WTC11 (cell line): Measurements from ENCODE around the gene IL1RAPL1. TPM values are rescaled to one million over a fixed set of nuclear protein-coding genes. Genes with fewer than 3 reads are reported as not detected.

Experiments
- ATAC-seq: fragments of 200-7000 bp; cut with Tn5 transposase; 2 replicates; pipeline ENCODE4 v1.10.0; 2021; ENCODE audit warnings: mild to moderate bottlenecking, moderate library complexity
- CTCF ChIA-PET: fragments of 300-600 bp; sonication (Branson Sonifier 250); formaldehyde crosslinking; loops from one replicate; lab custom pipeline; 2021; ENCODE audit warnings: antibody characterized with exemption; lab: Charles Lee
- POLR2A ChIA-PET: fragments of 350-600 bp; sonication (Branson Sonifier 250); formaldehyde crosslinking; loops from one replicate; lab custom pipeline; 2021; ENCODE audit warnings: antibody characterized with exemption; lab: Charles Lee
- DNase-seq: peaks from one replicate; pipeline ENCODE4 v3.0.0; 2021; ENCODE audit warnings: low spot score
- H3K27ac Mint-ChIP-seq: 2 replicates; pipeline ENCODE4 v1.8.0; 2021; ENCODE audit warnings: mixed read lengths
- H3K27me3 Mint-ChIP-seq: 2 replicates; pipeline ENCODE4 v1.8.0; 2021; ENCODE audit warnings: low read depth, mild to moderate bottlenecking, moderate library complexity, mixed read lengths
- H3K36me3 Mint-ChIP-seq: 2 replicates; pipeline ENCODE4 v1.8.0; 2021; ENCODE audit warnings: mixed read lengths
- H3K4me1 Mint-ChIP-seq: 2 replicates; pipeline ENCODE4 v1.8.0; 2022; ENCODE audit warnings: mixed read lengths
- H3K4me3 Mint-ChIP-seq: 2 replicates; pipeline ENCODE4 v1.8.0; 2021; ENCODE audit warnings: mild to moderate bottlenecking, moderate library complexity, mixed read lengths
- H3K9me3 Mint-ChIP-seq: 2 replicates; pipeline ENCODE4 v1.8.0; 2021; ENCODE audit warnings: mixed read lengths
- CREB1 ChIP-seq: sonication (generic); formaldehyde crosslinking; IDR thresholded peaks from 2 replicates; pipeline ENCODE4 v1.8.0; 2023; ENCODE audit warnings: mild to moderate bottlenecking, missing genetic modification reagents
- EMX1 ChIP-seq: fragments of 250-450 bp; sonication (Bioruptor Pico); IDR thresholded peaks from 2 replicates; pipeline ENCODE4 v1.8.0; 2021; ENCODE audit warnings: mild to moderate bottlenecking
- GRHL2 ChIP-seq: fragments of 250-450 bp; sonication (Bioruptor Pico); IDR thresholded peaks from 2 replicates; pipeline ENCODE4 v1.8.0; 2022; ENCODE audit warnings: mild to moderate bottlenecking, moderate library complexity; ENCODE audit not compliant: insufficient replicate concordance, severe bottlenecking
- MYBL2 ChIP-seq: sonication (generic); formaldehyde crosslinking; IDR thresholded peaks from 2 replicates; pipeline ENCODE4 v1.8.1; 2023; ENCODE audit warnings: mild to moderate bottlenecking, moderate library complexity, missing genetic modification reagents
- NFYB ChIP-seq: sonication (generic); formaldehyde crosslinking; conservative IDR thresholded peaks from 2 replicates; pipeline ENCODE4 v1.8.0; 2022; ENCODE audit warnings: low read depth, missing genetic modification reagents
- NR1H2 ChIP-seq: sonication (generic); formaldehyde crosslinking; IDR thresholded peaks from 2 replicates; pipeline ENCODE4 v1.9.0; 2021; ENCODE audit warnings: mild to moderate bottlenecking, moderate library complexity, missing genetic modification reagents
- RORB ChIP-seq: fragments of 250-450 bp; sonication (Bioruptor Pico); IDR thresholded peaks from 2 replicates; pipeline ENCODE4 v1.9.0; 2021; ENCODE audit warnings: mild to moderate bottlenecking
- TEAD4 ChIP-seq: sonication (generic); formaldehyde crosslinking; IDR thresholded peaks from 2 replicates; pipeline ENCODE4 v1.8.0; 2022; ENCODE audit warnings: mild to moderate bottlenecking, missing genetic modification reagents
- ZNF263 ChIP-seq: sonication (generic); formaldehyde crosslinking; IDR thresholded peaks from 2 replicates; pipeline ENCODE4 v1.8.1; 2022; ENCODE audit warnings: low read depth, mild to moderate bottlenecking, moderate library complexity, missing genetic modification reagents
- ZNF671 ChIP-seq: fragments of 250-450 bp; sonication (Bioruptor Pico); IDR thresholded peaks from 2 replicates; pipeline ENCODE4 v1.8.0; 2021; ENCODE audit warnings: mild to moderate bottlenecking
- total RNA-seq: library from RNA; stranded (reverse); gene quantifications from 3 replicates; pipeline ENCODE4 v1.2.3, GENCODE V29; 2021
- TF ChIP-seq, protein P1 (sequence below): sonication (generic); formaldehyde crosslinking; IDR thresholded peaks from 2 replicates; pipeline ENCODE4 v1.8.0; 2022; ENCODE audit warnings: mild to moderate bottlenecking, missing genetic modification reagents
- TF ChIP-seq, protein P2 (sequence below): fragments of 250-450 bp; sonication (Bioruptor Pico); IDR thresholded peaks from 2 replicates; pipeline ENCODE4 v1.9.0; 2021; ENCODE audit warnings: moderate library complexity, mild to moderate bottlenecking, inconsistent platforms, borderline replicate concordance
- TF ChIP-seq, protein P3 (sequence below): fragments of 250-450 bp; sonication (Bioruptor Pico); IDR thresholded peaks from 2 replicates; pipeline ENCODE4 v1.9.0; 2021; ENCODE audit warnings: mild to moderate bottlenecking
- TF ChIP-seq, protein P4 (sequence below): sonication (generic); formaldehyde crosslinking; IDR thresholded peaks from 2 replicates; pipeline ENCODE4 v1.8.0; 2022; ENCODE audit warnings: mild to moderate bottlenecking, missing genetic modification reagents
- TF ChIP-seq, protein P5 (sequence below): sonication (generic); formaldehyde crosslinking; IDR thresholded peaks from 2 replicates; pipeline ENCODE4 v1.8.0; 2022; ENCODE audit warnings: missing genetic modification reagents
- TF ChIP-seq, protein P6 (sequence below): sonication (generic); formaldehyde crosslinking; IDR thresholded peaks from 2 replicates; pipeline ENCODE4 v1.8.1; 2023; ENCODE audit warnings: mild to moderate bottlenecking, moderate library complexity, missing genetic modification reagents
- TF ChIP-seq, protein P7 (sequence below): sonication (generic); formaldehyde crosslinking; IDR thresholded peaks from 2 replicates; pipeline ENCODE4 v1.8.1; 2022; ENCODE audit warnings: low read depth, mild to moderate bottlenecking, moderate library complexity, missing genetic modification reagents, borderline replicate concordance
- TF ChIP-seq, protein P8 (sequence below): fragments of 200-600 bp; IDR thresholded peaks from 2 replicates; pipeline ENCODE4 v1.8.0; 2022; ENCODE audit warnings: antibody characterized with exemption

Gene IL1RAPL1
- total RNA-seq, 1 experiment from 2014 or later: 0.13 TPM

DNA sequence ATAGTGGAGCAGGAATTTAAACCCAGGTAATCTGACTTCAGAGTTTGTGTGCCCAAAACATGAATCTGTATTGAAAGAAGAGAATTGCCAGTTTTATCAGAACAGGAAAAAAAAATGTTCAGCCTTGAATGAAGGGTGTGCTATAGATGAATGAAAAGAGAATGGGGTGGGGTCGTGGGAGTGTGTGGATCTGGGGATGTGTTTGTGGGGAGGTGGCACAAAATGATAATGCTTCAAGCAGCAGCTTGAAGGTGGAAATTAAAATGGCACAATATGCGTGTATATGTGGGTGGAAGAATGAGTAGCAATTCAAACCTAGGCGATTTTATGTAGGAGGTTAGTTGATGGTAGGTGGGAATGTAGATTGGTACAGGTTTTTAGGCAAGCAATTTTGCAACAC lies 122.2 kb downstream of the IL1RAPL1 start (continued):
- TF ChIP-seq, protein P1, sequence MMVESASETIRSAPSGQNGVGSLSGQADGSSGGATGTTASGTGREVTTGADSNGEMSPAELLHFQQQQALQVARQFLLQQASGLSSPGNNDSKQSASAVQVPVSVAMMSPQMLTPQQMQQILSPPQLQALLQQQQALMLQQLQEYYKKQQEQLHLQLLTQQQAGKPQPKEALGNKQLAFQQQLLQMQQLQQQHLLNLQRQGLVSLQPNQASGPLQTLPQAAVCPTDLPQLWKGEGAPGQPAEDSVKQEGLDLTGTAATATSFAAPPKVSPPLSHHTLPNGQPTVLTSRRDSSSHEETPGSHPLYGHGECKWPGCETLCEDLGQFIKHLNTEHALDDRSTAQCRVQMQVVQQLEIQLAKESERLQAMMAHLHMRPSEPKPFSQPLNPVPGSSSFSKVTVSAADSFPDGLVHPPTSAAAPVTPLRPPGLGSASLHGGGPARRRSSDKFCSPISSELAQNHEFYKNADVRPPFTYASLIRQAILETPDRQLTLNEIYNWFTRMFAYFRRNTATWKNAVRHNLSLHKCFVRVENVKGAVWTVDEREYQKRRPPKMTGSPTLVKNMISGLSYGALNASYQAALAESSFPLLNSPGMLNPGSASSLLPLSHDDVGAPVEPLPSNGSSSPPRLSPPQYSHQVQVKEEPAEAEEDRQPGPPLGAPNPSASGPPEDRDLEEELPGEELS (CRISPR knock-in tag): no peak
- TF ChIP-seq, protein P2, sequence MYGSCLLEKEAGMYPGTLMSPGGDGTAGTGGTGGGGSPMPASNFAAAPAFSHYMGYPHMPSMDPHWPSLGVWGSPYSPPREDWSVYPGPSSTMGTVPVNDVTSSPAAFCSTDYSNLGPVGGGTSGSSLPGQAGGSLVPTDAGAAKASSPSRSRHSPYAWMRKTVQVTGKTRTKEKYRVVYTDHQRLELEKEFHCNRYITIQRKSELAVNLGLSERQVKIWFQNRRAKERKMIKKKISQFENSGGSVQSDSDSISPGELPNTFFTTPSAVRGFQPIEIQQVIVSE: no peak
- TF ChIP-seq GRHL2 (CRISPR knock-in tag): no peak
- TF ChIP-seq RORB (CRISPR knock-in tag): no peak
- TF ChIP-seq, protein P3, sequence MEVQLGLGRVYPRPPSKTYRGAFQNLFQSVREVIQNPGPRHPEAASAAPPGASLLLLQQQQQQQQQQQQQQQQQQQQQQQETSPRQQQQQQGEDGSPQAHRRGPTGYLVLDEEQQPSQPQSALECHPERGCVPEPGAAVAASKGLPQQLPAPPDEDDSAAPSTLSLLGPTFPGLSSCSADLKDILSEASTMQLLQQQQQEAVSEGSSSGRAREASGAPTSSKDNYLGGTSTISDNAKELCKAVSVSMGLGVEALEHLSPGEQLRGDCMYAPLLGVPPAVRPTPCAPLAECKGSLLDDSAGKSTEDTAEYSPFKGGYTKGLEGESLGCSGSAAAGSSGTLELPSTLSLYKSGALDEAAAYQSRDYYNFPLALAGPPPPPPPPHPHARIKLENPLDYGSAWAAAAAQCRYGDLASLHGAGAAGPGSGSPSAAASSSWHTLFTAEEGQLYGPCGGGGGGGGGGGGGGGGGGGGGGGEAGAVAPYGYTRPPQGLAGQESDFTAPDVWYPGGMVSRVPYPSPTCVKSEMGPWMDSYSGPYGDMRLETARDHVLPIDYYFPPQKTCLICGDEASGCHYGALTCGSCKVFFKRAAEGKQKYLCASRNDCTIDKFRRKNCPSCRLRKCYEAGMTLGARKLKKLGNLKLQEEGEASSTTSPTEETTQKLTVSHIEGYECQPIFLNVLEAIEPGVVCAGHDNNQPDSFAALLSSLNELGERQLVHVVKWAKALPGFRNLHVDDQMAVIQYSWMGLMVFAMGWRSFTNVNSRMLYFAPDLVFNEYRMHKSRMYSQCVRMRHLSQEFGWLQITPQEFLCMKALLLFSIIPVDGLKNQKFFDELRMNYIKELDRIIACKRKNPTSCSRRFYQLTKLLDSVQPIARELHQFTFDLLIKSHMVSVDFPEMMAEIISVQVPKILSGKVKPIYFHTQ: no peak
- no peak for TF ChIP-seq NR1H2
- TF ChIP-seq, protein P4, sequence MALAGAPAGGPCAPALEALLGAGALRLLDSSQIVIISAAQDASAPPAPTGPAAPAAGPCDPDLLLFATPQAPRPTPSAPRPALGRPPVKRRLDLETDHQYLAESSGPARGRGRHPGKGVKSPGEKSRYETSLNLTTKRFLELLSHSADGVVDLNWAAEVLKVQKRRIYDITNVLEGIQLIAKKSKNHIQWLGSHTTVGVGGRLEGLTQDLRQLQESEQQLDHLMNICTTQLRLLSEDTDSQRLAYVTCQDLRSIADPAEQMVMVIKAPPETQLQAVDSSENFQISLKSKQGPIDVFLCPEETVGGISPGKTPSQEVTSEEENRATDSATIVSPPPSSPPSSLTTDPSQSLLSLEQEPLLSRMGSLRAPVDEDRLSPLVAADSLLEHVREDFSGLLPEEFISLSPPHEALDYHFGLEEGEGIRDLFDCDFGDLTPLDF: no peak
- TF ChIP-seq, protein P5, sequence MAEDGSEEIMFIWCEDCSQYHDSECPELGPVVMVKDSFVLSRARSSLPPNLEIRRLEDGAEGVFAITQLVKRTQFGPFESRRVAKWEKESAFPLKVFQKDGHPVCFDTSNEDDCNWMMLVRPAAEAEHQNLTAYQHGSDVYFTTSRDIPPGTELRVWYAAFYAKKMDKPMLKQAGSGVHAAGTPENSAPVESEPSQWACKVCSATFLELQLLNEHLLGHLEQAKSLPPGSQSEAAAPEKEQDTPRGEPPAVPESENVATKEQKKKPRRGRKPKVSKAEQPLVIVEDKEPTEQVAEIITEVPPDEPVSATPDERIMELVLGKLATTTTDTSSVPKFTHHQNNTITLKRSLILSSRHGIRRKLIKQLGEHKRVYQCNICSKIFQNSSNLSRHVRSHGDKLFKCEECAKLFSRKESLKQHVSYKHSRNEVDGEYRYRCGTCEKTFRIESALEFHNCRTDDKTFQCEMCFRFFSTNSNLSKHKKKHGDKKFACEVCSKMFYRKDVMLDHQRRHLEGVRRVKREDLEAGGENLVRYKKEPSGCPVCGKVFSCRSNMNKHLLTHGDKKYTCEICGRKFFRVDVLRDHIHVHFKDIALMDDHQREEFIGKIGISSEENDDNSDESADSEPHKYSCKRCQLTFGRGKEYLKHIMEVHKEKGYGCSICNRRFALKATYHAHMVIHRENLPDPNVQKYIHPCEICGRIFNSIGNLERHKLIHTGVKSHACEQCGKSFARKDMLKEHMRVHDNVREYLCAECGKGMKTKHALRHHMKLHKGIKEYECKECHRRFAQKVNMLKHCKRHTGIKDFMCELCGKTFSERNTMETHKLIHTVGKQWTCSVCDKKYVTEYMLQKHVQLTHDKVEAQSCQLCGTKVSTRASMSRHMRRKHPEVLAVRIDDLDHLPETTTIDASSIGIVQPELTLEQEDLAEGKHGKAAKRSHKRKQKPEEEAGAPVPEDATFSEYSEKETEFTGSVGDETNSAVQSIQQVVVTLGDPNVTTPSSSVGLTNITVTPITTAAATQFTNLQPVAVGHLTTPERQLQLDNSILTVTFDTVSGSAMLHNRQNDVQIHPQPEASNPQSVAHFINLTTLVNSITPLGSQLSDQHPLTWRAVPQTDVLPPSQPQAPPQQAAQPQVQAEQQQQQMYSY (CRISPR knock-in tag): no peak
- TF ChIP-seq, protein P6, sequence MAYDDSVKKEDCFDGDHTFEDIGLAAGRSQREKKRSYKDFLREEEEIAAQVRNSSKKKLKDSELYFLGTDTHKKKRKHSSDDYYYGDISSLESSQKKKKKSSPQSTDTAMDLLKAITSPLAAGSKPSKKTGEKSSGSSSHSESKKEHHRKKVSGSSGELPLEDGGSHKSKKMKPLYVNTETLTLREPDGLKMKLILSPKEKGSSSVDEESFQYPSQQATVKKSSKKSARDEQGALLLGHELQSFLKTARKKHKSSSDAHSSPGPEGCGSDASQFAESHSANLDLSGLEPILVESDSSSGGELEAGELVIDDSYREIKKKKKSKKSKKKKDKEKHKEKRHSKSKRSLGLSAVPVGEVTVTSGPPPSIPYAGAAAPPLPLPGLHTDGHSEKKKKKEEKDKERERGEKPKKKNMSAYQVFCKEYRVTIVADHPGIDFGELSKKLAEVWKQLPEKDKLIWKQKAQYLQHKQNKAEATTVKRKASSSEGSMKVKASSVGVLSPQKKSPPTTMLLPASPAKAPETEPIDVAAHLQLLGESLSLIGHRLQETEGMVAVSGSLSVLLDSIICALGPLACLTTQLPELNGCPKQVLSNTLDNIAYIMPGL (CRISPR knock-in tag): no peak
- TF ChIP-seq, protein P7, sequence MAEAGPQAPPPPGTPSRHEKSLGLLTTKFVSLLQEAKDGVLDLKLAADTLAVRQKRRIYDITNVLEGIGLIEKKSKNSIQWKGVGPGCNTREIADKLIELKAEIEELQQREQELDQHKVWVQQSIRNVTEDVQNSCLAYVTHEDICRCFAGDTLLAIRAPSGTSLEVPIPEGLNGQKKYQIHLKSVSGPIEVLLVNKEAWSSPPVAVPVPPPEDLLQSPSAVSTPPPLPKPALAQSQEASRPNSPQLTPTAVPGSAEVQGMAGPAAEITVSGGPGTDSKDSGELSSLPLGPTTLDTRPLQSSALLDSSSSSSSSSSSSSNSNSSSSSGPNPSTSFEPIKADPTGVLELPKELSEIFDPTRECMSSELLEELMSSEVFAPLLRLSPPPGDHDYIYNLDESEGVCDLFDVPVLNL (CRISPR knock-in tag): no peak

DNA sequence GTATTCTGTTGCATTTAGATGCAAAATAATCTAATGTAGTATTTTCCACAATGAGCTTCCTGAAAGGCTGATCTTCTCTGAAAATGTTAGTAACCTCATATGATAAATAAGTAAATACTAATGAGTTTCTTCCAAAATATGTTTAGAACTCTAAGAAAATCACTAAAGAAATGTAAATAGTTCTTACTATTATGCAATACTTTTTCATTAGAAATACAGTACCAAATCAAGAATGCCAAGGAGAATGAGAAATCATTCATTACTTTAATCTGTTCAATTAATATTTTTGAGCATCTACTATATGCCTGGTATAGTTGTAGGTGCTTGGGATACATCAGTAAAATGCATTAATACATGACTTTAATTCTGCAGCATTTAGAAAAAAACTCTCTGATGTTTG lies 130.6 kb downstream of the IL1RAPL1 start:
- H3K36me3 Mint-ChIP-seq: no peaks in the 10 kb centered on the region
- POLR2A ChIA-PET: no interaction called here
- no peaks in the 10 kb centered on the region for H3K27me3 Mint-ChIP-seq
- H3K4me3 Mint-ChIP-seq: no peak overlapping the region
- H3K4me1 Mint-ChIP-seq: no peaks in the 10 kb centered on the region
- no peaks in the 10 kb centered on the region for H3K9me3 Mint-ChIP-seq
- ATAC-seq (no peak), DNase-seq (no peak)
- TF ChIP-seq TEAD4 (CRISPR knock-in tag) (no peak), MYBL2 (no peak), ZNF263 (CRISPR knock-in tag) (no peak), ZNF671 (no peak), CREB1 (CRISPR knock-in tag) (no peak), NFYB (CRISPR knock-in tag) (no peak), EMX1 (CRISPR knock-in tag) (no peak)
- TF ChIP-seq, protein P3: no peak
- TF ChIP-seq, protein P8, sequence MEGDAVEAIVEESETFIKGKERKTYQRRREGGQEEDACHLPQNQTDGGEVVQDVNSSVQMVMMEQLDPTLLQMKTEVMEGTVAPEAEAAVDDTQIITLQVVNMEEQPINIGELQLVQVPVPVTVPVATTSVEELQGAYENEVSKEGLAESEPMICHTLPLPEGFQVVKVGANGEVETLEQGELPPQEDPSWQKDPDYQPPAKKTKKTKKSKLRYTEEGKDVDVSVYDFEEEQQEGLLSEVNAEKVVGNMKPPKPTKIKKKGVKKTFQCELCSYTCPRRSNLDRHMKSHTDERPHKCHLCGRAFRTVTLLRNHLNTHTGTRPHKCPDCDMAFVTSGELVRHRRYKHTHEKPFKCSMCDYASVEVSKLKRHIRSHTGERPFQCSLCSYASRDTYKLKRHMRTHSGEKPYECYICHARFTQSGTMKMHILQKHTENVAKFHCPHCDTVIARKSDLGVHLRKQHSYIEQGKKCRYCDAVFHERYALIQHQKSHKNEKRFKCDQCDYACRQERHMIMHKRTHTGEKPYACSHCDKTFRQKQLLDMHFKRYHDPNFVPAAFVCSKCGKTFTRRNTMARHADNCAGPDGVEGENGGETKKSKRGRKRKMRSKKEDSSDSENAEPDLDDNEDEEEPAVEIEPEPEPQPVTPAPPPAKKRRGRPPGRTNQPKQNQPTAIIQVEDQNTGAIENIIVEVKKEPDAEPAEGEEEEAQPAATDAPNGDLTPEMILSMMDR: no peak
- no peak overlapping the region for H3K27ac Mint-ChIP-seq
- CTCF ChIA-PET: no interaction called here
